Esophagus squamous epithelium (tissue), 4 donors: Measurements from ENCODE around the gene OR13J1.

Experiments
- CTCF ChIP-seq, 6 experiments: fragments of 450-650 bp in 4 of 6; fragments of 200-600 bp in 2 of 6; sonication (generic) in 2 of 6; IDR thresholded peaks; one replicate each; pipeline ENCODE4 v1.5.1; 2016 to 2019; ENCODE audit warnings: antibody characterized with exemption in 6 of 6, mild to moderate bottlenecking in 4 of 6, moderate library complexity in 4 of 6
- POLR2A ChIP-seq, 4 donors: fragments of 450-650 bp; IDR thresholded peaks; one replicate each; pipeline ENCODE4 v1.6.1; 2017; ENCODE audit warnings: antibody characterized with exemption in 4 of 4, mild to moderate bottlenecking in 4 of 4, moderate library complexity in 3 of 4

GRCh38 chr9:35907711-35908503 is 37.7 kb upstream of the OR13J1 start:
- TF ChIP-seq CTCF (IDR thresholded peaks at IDR 0.05) (no peak), POLR2A (IDR thresholded peaks at IDR 0.05) (no peak)
